SK-N-MC (cell line): ENCODE results near the gene C16orf95.

ENCODE experiments used
- EZH2 ChIP-seq: fragments of 200-600 bp; sonication (generic); IDR thresholded peaks from one replicate; pipeline ENCODE4 v1.6.1; 2017; ENCODE audit warnings: antibody characterized with exemption
- FOXP2 ChIP-seq: optimal IDR thresholded peaks from 2 replicates; pipeline ENCODE3; 2011; ENCODE audit warnings: mild to moderate bottlenecking, moderate library complexity; ENCODE audit not compliant: insufficient read depth; ENCODE audit errors: extremely low read length, control extremely low read depth
- POLR2AphosphoS5 ChIP-seq: IDR thresholded peaks from 2 replicates; pipeline ENCODE4 v1.6.1; 2012; ENCODE audit warnings: mild to moderate bottlenecking, low read depth, low read length, borderline replicate concordance

GRCh38 chr16:87265261-87265660 lies 51.9 kb downstream of the C16orf95 start:
- TF ChIP-seq EZH2 (no peak), POLR2AphosphoS5 (no peak), FOXP2 (no peak)
